HG03060 (cell line): ENCODE measurements around the gene NRG3.

Source experiments
- ATAC-seq: cut with Tn5 transposase; IDR thresholded peaks from one replicate; pipeline ENCODE4 v1.9.1; 2021; ENCODE audit warnings: low read depth, moderate number of reproducible peaks; ENCODE audit not compliant: unreplicated experiment

Gene NRG3

GRCh38 chr10:82452046-82452445 is 577.1 kb downstream of the NRG3 start:
- no peak for ATAC-seq

GRCh38 chr10:82452676-82453075 is 577.7 kb downstream of the NRG3 start:
- no peak for ATAC-seq

- no peak for ATAC-seq
These were observed 578.8 kb downstream of the NRG3 start for GRCh38 chr10:82453678-82454293.

- ATAC-seq: no peak
These were observed 588.0 kb downstream of the NRG3 start for GRCh38 chr10:82462910-82463551.

GRCh38 chr10:82463614-82464013 is 588.6 kb downstream of the NRG3 start:
- no peak for ATAC-seq

GRCh38 chr10:82464191-82464818 is 589.3 kb downstream of the NRG3 start:
- ATAC-seq: no peak

- ATAC-seq: no peak
These were observed 590.0 kb downstream of the NRG3 start for GRCh38 chr10:82464966-82465365.

- no peak for ATAC-seq
These were observed 593.5 kb downstream of the NRG3 start for GRCh38 chr10:82468453-82468852.

GRCh38 chr10:82472406-82473335 is 597.7 kb downstream of the NRG3 start:
- ATAC-seq: no peak

- no peak for ATAC-seq
These were observed 602.8 kb downstream of the NRG3 start for GRCh38 chr10:82477776-82478175.

GRCh38 chr10:82492647-82493046 is 617.7 kb downstream of the NRG3 start:
- no peak for ATAC-seq

- no peak for ATAC-seq
These were observed 621.1 kb downstream of the NRG3 start for GRCh38 chr10:82496114-82496513.

GRCh38 chr10:82497439-82497838 is 622.4 kb downstream of the NRG3 start:
- no peak for ATAC-seq

GRCh38 chr10:82498976-82499375 is 624.0 kb downstream of the NRG3 start:
- no peak for ATAC-seq

GRCh38 chr10:82505009-82505408 is 630.0 kb downstream of the NRG3 start:
- no peak for ATAC-seq

- ATAC-seq: no peak
These were observed 631.8 kb downstream of the NRG3 start for GRCh38 chr10:82506680-82507376.

GRCh38 chr10:82515256-82515655 is 640.3 kb downstream of the NRG3 start:
- no peak for ATAC-seq

GRCh38 chr10:82529062-82529461 is 654.1 kb downstream of the NRG3 start:
- no peak for ATAC-seq

GRCh38 chr10:82535457-82535856 is 660.5 kb downstream of the NRG3 start:
- no peak for ATAC-seq

- ATAC-seq: no peak
These were observed 661.7 kb downstream of the NRG3 start for GRCh38 chr10:82536668-82537067.
